ENCODE results near the gene CEBPB.

DNA sequence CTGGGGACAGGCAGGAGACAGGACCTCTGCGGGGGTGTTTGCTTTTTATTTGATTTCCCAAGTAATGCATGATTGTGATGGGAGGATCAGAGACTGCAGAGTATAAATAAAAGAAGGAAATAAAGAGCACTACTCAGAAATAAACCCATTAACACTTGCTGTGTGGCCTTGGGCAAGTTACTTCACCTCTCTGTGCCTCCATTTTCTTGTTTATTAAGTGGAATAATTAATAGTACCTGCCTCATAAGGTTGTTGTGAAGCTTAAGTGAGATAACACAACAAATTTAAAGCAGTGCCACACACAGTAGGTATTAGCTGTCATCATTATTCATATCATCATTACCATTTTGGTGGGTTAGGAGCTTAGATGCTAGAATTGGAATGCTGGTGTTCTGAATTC is 8.1 kb downstream of the CEBPB start:
- TF ChIP-seq POLR2A (IDR thresholded peaks at IDR 0.05; ENCODE audit: low read depth, low read length): no peak
- TF ChIP-seq POLR2AphosphoS5 (IDR thresholded peaks at IDR 0.05; ENCODE audit: low read depth, low read length): no peak

Measured in GM12892 (cell line).